Stimulated activated CD8-positive, alpha-beta memory T cell treated with anti-CD3 and anti-CD28 coated beads, Interleukin-7, amount 100 ng/mL, for 4 hours (primary cell): ENCODE results near the gene NEURL1B.

Source experiments
- DNase-seq, 2 donors: peaks; one replicate each; pipeline ENCODE4 v3.0.0-alpha.2; 2020; ENCODE audit warnings: low read depth in 2 of 2

Gene NEURL1B

GRCh38 chr5:172730981-172731679, 90.1 kb downstream of the NEURL1B start:
- no peak for DNase-seq

DNA sequence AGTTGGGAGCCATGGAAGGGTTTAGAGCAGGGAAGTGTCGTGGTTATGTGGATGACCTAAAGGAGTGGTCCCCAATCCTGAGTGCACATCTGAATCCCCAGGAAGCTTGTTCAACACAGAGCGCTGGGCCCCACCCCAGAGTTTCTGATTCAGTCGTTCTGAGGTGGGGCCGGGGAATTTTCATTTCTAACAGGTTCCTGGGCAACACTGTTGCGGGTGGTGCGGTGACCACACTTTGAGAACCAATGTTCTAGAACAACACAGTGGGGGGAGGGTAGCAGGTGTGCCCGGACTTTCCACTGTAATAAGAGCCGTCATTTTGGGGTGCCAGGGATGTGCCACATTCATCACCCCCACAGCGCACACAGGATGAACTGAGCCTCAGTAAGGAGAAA, 90.6 kb downstream of the NEURL1B start:
- DNase-seq, result no peak

- no peak for DNase-seq
Measured at GRCh38 chr5:172732201-172732865, 91.3 kb downstream of the NEURL1B start.

GRCh38 chr5:172733131-172733973, 92.3 kb downstream of the NEURL1B start:
- no peak for DNase-seq

GRCh38 chr5:172733974-172734346, 92.9 kb downstream of the NEURL1B start:
- no peak for DNase-seq

DNA sequence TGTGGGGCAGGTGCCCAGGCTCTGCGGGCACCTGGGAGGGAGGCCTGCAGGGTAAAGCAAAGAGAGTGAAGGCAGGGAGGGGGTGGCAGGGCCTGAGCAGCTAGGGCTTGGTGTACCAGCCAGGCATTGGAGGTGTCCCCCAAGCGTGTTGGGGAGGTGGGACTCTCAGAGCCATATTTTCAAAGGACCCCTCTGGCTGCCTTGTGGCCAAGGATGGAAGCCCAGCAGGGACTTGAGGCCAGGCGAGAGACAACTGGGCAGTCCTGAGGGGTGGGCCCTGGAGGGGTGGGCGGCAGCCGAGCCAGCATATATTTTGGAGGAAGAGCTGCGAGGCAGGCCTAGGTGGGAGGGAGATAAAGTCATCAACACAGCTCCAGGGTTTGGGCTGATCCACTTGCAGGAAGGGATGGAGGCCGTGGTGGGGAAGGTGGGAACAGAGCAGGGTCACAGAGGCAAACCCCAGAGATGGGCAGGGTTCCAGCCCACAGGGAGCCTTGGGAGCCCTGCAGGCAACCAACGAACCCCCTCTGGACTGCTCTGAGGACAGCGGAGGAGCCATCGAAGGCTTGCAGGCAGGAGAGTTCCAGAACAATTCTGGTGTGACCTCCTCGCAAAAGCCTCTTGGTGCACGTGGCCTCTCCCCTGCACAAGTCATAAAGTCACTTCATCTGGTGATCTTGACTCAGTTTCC, 94.2 kb downstream of the NEURL1B start:
- DNase-seq, result no peak

GRCh38 chr5:172736508-172737135, 95.6 kb downstream of the NEURL1B start:
- no peak for DNase-seq

DNA sequence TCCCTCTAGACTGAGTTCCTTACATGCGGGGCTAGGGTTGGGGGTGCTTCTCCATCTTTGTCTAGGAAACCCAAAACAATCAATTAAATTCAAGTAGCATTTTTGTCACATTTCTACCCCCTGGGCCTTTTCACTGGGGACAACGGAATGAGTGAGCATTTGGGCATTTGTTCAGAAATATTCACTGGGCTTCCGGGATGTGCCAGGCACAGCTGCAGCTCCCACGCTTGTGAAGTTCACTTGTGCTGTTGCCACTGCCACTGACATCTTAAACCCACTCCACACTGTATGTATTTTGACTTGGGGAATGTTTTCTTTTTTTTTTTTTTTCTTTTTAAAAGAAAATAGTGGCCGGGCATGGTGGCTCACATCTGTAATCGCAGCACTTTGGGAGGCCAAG, 98.3 kb downstream of the NEURL1B start:
- DNase-seq, result no peak

DNA sequence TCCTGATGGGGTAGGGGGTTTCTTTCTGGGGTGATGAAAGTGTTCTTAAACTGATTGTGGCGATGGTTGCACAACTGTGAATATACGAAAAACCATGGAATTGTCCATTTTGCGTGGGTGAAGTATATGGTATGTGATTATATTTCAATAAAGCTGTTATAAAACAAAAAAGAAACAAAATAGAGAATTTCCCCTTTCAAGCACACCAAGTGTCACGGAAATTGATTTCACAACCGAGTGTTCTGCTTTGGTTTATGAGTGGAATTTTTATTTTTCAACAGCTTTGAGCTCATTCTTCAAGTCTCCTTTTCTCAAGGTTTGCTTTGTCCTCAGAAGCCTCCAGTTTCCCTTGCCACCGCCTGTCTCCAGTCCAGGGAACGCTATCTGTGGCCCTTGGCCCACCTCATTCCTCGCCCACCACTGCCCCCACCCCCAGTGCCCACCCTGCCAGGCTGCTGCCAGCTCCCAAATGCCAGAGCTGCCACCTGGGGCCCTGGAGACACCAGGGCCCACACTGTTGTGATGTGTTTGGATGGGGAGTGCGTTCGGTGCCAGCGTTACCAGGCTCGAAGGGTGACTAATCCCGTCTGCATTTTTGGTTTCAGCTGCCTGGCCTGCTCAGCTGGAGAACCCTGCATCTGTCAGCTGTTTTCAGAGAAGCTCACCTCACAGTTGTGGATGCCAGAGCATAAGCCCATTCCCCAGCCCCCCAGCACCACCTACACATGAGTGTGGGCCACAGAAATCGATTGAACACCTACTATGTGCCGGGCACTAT, 99.6 kb downstream of the NEURL1B start:
- DNase-seq, result no peak
